ENCODE data around the gene WNT16.

WNT16 gene

GRCh38 chr7:121330053-121330833 lies 1.4 kb downstream of the WNT16 start:
- no peaks in the 10 kb centered on the region for H3K36me3 ChIP-seq (ENCODE audit: control insufficient read depth in 1 of 2, insufficient read depth in 2 of 2, low read length in 2 of 2)
- H3K9ac ChIP-seq (ENCODE audit: low read depth in 1 of 2, low read length in 2 of 2): no peak overlapping the region
- peaks cover 0 to 13% of the 10 kb centered on the region in 2 donors for H3K4me1 ChIP-seq (ENCODE audit: control insufficient read depth in 1 of 2, insufficient read depth in 2 of 2, low read length in 2 of 2)
- H3K27me3 ChIP-seq (ENCODE audit: control insufficient read depth in 1 of 2, insufficient read depth in 2 of 2, low read length in 2 of 2): peaks cover 36 to 55% of the 10 kb centered on the region in 2 donors
- no peaks in the 10 kb centered on the region for H3K9me3 ChIP-seq (ENCODE audit: control insufficient read depth in 1 of 2, low read length in 2 of 2)
- peak overlapping the region; percentile 68 for H3K4me3 ChIP-seq (ENCODE audit: low read depth in 1 of 2, low read length in 2 of 2)
- no peak overlapping the region for H3K27ac ChIP-seq (ENCODE audit: low read depth, low read length)

- Histone ChIP-seq H3K4me3 (ENCODE audit: low read depth in 1 of 2, low read length in 2 of 2) (no peak overlapping the region), H3K27ac (ENCODE audit: low read depth, low read length) (no peak overlapping the region), H3K9me3 (ENCODE audit: control insufficient read depth in 1 of 2, low read length in 2 of 2) (no peaks in the 10 kb centered on the region), H3K9ac (ENCODE audit: low read depth in 1 of 2, low read length in 2 of 2) (no peak overlapping the region), H3K36me3 (ENCODE audit: control insufficient read depth in 1 of 2, insufficient read depth in 2 of 2, low read length in 2 of 2) (no peaks in the 10 kb centered on the region), H3K27me3 (ENCODE audit: control insufficient read depth in 1 of 2, insufficient read depth in 2 of 2, low read length in 2 of 2) (peaks cover 36 to 55% of the 10 kb centered on the region in 2 donors), H3K4me1 (ENCODE audit: control insufficient read depth in 1 of 2, insufficient read depth in 2 of 2, low read length in 2 of 2) (peaks cover 0 to 13% of the 10 kb centered on the region in 2 donors)
Measured at GRCh38 chr7:121331048-121331447, 2.2 kb downstream of the WNT16 start.

- Histone ChIP-seq H3K9ac (ENCODE audit: low read depth in 1 of 2, low read length in 2 of 2) (no peak overlapping the region), H3K4me1 (ENCODE audit: control insufficient read depth in 1 of 2, insufficient read depth in 2 of 2, low read length in 2 of 2) (peaks cover 0 to 13% of the 10 kb centered on the region in 2 donors), H3K27ac (ENCODE audit: low read depth, low read length) (no peak overlapping the region), H3K4me3 (ENCODE audit: low read depth in 1 of 2, low read length in 2 of 2) (no peak overlapping the region), H3K9me3 (ENCODE audit: control insufficient read depth in 1 of 2, low read length in 2 of 2) (no peaks in the 10 kb centered on the region), H3K36me3 (ENCODE audit: control insufficient read depth in 1 of 2, insufficient read depth in 2 of 2, low read length in 2 of 2) (no peaks in the 10 kb centered on the region), H3K27me3 (ENCODE audit: control insufficient read depth in 1 of 2, insufficient read depth in 2 of 2, low read length in 2 of 2) (peaks cover 36 to 58% of the 10 kb centered on the region in 2 donors)
Measured at GRCh38 chr7:121331574-121331973, 2.8 kb downstream of the WNT16 start.

- no peaks in the 10 kb centered on the region for H3K36me3 ChIP-seq (ENCODE audit: control insufficient read depth in 1 of 2, insufficient read depth in 2 of 2, low read length in 2 of 2)
- H3K27me3 ChIP-seq (ENCODE audit: control insufficient read depth in 1 of 2, insufficient read depth in 2 of 2, low read length in 2 of 2): peaks cover 21 to 42% of the 10 kb centered on the region in 2 donors
- H3K9me3 ChIP-seq (ENCODE audit: control insufficient read depth in 1 of 2, low read length in 2 of 2): no peaks in the 10 kb centered on the region
- H3K9ac ChIP-seq (ENCODE audit: low read depth in 1 of 2, low read length in 2 of 2): no peak overlapping the region
- H3K27ac ChIP-seq (ENCODE audit: low read depth, low read length): no peak overlapping the region
- no peak overlapping the region for H3K4me3 ChIP-seq (ENCODE audit: low read depth in 1 of 2, low read length in 2 of 2)
- peaks cover 0 to 11% of the 10 kb centered on the region in 2 donors for H3K4me1 ChIP-seq (ENCODE audit: control insufficient read depth in 1 of 2, insufficient read depth in 2 of 2, low read length in 2 of 2)
Measured at GRCh38 chr7:121334376-121334775, 5.6 kb downstream of the WNT16 start.

GRCh38 chr7:121334875-121335648 lies 6.3 kb downstream of the WNT16 start:
- no peaks in the 10 kb centered on the region for H3K9me3 ChIP-seq (ENCODE audit: control insufficient read depth in 1 of 2, low read length in 2 of 2)
- H3K4me1 ChIP-seq (ENCODE audit: control insufficient read depth in 1 of 2, insufficient read depth in 2 of 2, low read length in 2 of 2): peaks cover 0 to 4% of the 10 kb centered on the region in 2 donors
- no peak overlapping the region for H3K27ac ChIP-seq (ENCODE audit: low read depth, low read length)
- H3K4me3 ChIP-seq (ENCODE audit: low read depth in 1 of 2, low read length in 2 of 2): no peak overlapping the region
- H3K36me3 ChIP-seq (ENCODE audit: control insufficient read depth in 1 of 2, insufficient read depth in 2 of 2, low read length in 2 of 2): no peaks in the 10 kb centered on the region
- no peak overlapping the region for H3K9ac ChIP-seq (ENCODE audit: low read depth in 1 of 2, low read length in 2 of 2)
- peaks cover 14 to 35% of the 10 kb centered on the region in 2 donors for H3K27me3 ChIP-seq (ENCODE audit: control insufficient read depth in 1 of 2, insufficient read depth in 2 of 2, low read length in 2 of 2)

- H3K36me3 ChIP-seq (ENCODE audit: control insufficient read depth in 1 of 2, insufficient read depth in 2 of 2, low read length in 2 of 2): no peaks in the 10 kb centered on the region
- no peak overlapping the region for H3K9ac ChIP-seq (ENCODE audit: low read depth in 1 of 2, low read length in 2 of 2)
- no peak overlapping the region for H3K4me3 ChIP-seq (ENCODE audit: low read depth in 1 of 2, low read length in 2 of 2)
- no peaks in the 10 kb centered on the region for H3K4me1 ChIP-seq (ENCODE audit: control insufficient read depth in 1 of 2, insufficient read depth in 2 of 2, low read length in 2 of 2)
- H3K9me3 ChIP-seq (ENCODE audit: control insufficient read depth in 1 of 2, low read length in 2 of 2): no peaks in the 10 kb centered on the region
- peaks cover 4 to 23% of the 10 kb centered on the region in 2 donors for H3K27me3 ChIP-seq (ENCODE audit: control insufficient read depth in 1 of 2, insufficient read depth in 2 of 2, low read length in 2 of 2)
- H3K27ac ChIP-seq (ENCODE audit: low read depth, low read length): no peak overlapping the region
Measured at GRCh38 chr7:121336579-121336978, 7.8 kb downstream of the WNT16 start.

- Histone ChIP-seq H3K4me3 (ENCODE audit: low read depth in 1 of 2, low read length in 2 of 2) (no peak overlapping the region), H3K9me3 (ENCODE audit: control insufficient read depth in 1 of 2, low read length in 2 of 2) (no peaks in the 10 kb centered on the region), H3K27me3 (ENCODE audit: control insufficient read depth in 1 of 2, insufficient read depth in 2 of 2, low read length in 2 of 2) (peaks cover 0 to 16% of the 10 kb centered on the region in 2 donors), H3K4me1 (ENCODE audit: control insufficient read depth in 1 of 2, insufficient read depth in 2 of 2, low read length in 2 of 2) (no peaks in the 10 kb centered on the region), H3K27ac (ENCODE audit: low read depth, low read length) (no peak overlapping the region), H3K9ac (ENCODE audit: low read depth in 1 of 2, low read length in 2 of 2) (no peak overlapping the region), H3K36me3 (ENCODE audit: control insufficient read depth in 1 of 2, insufficient read depth in 2 of 2, low read length in 2 of 2) (no peaks in the 10 kb centered on the region)
Measured at GRCh38 chr7:121337398-121337797, 8.6 kb downstream of the WNT16 start.

GRCh38 chr7:121339082-121339481 lies 10.3 kb downstream of the WNT16 start:
- Histone ChIP-seq H3K27me3 (ENCODE audit: control insufficient read depth in 1 of 2, insufficient read depth in 2 of 2, low read length in 2 of 2) (peaks cover 0 to 16% of the 10 kb centered on the region in 2 donors), H3K9ac (ENCODE audit: low read depth in 1 of 2, low read length in 2 of 2) (no peak overlapping the region), H3K4me3 (ENCODE audit: low read depth in 1 of 2, low read length in 2 of 2) (no peak overlapping the region), H3K27ac (ENCODE audit: low read depth, low read length) (no peak overlapping the region), H3K4me1 (ENCODE audit: control insufficient read depth in 1 of 2, insufficient read depth in 2 of 2, low read length in 2 of 2) (peaks cover 0 to 2% of the 10 kb centered on the region in 2 donors), H3K9me3 (ENCODE audit: control insufficient read depth in 1 of 2, low read length in 2 of 2) (no peaks in the 10 kb centered on the region), H3K36me3 (ENCODE audit: control insufficient read depth in 1 of 2, insufficient read depth in 2 of 2, low read length in 2 of 2) (no peaks in the 10 kb centered on the region)

- H3K4me1 ChIP-seq (ENCODE audit: control insufficient read depth in 1 of 2, insufficient read depth in 2 of 2, low read length in 2 of 2): peaks cover 8 to 18% of the 10 kb centered on the region in 2 donors
- no peak overlapping the region for H3K4me3 ChIP-seq (ENCODE audit: low read depth in 1 of 2, low read length in 2 of 2)
- H3K27me3 ChIP-seq (ENCODE audit: control insufficient read depth in 1 of 2, insufficient read depth in 2 of 2, low read length in 2 of 2): no peaks in the 10 kb centered on the region
- H3K9ac ChIP-seq (ENCODE audit: low read depth in 1 of 2, low read length in 2 of 2): no peak overlapping the region
- peaks cover 0 to 9% of the 10 kb centered on the region in 2 donors for H3K36me3 ChIP-seq (ENCODE audit: control insufficient read depth in 1 of 2, insufficient read depth in 2 of 2, low read length in 2 of 2)
- H3K27ac ChIP-seq (ENCODE audit: low read depth, low read length): no peak overlapping the region
- H3K9me3 ChIP-seq (ENCODE audit: control insufficient read depth in 1 of 2, low read length in 2 of 2): no peaks in the 10 kb centered on the region
Measured at GRCh38 chr7:121341933-121342332, 13.1 kb downstream of the WNT16 start.

- Histone ChIP-seq H3K27me3 (ENCODE audit: control insufficient read depth in 1 of 2, insufficient read depth in 2 of 2, low read length in 2 of 2) (no peaks in the 10 kb centered on the region), H3K4me3 (ENCODE audit: low read depth in 1 of 2, low read length in 2 of 2) (no peak overlapping the region), H3K27ac (ENCODE audit: low read depth, low read length) (no peak overlapping the region), H3K9me3 (ENCODE audit: control insufficient read depth in 1 of 2, low read length in 2 of 2) (no peaks in the 10 kb centered on the region), H3K36me3 (ENCODE audit: control insufficient read depth in 1 of 2, insufficient read depth in 2 of 2, low read length in 2 of 2) (peaks cover 0 to 15% of the 10 kb centered on the region in 2 donors), H3K9ac (ENCODE audit: low read depth in 1 of 2, low read length in 2 of 2) (no peak overlapping the region), H3K4me1 (ENCODE audit: control insufficient read depth in 1 of 2, insufficient read depth in 2 of 2, low read length in 2 of 2) (peaks cover 8 to 18% of the 10 kb centered on the region in 2 donors)
Measured at GRCh38 chr7:121342631-121343030, 13.8 kb downstream of the WNT16 start.

Data from duodenal mucosa (tissue), 2 donors.